BLaER1 (cell line): ENCODE data around the gene KCNG4.
A peak's percentile ranks its signal among the peaks of the same experiment; 100 is the strongest.

Experiments
- H3K27ac ChIP-seq: shearing (Covaris generic); formaldehyde crosslinking; 2 replicates; pipeline ENCODE4 v1.8.1; 2022
- H3K27me3 ChIP-seq: shearing (Covaris generic); formaldehyde crosslinking; 2 replicates; pipeline ENCODE4 v1.8.1; 2022
- H3K36me3 ChIP-seq: shearing (Covaris generic); formaldehyde crosslinking; 2 replicates; pipeline ENCODE4 v1.8.1; 2022
- H3K4me1 ChIP-seq: shearing (Covaris generic); formaldehyde crosslinking; 2 replicates; pipeline ENCODE4 v1.8.1; 2022
- H3K4me2 ChIP-seq: shearing (Covaris generic); formaldehyde crosslinking; 2 replicates; pipeline ENCODE4 v1.8.1; 2022
- H3K4me3 ChIP-seq: shearing (Covaris generic); formaldehyde crosslinking; 2 replicates; pipeline ENCODE4 v1.8.1; 2022
- H3K9ac ChIP-seq: shearing (Covaris generic); formaldehyde crosslinking; 2 replicates; pipeline ENCODE4 v1.8.1; 2022
- H3K9me3 ChIP-seq: shearing (Covaris generic); formaldehyde crosslinking; 2 replicates; pipeline ENCODE4 v1.8.1; 2022
- H4K20me1 ChIP-seq: shearing (Covaris generic); formaldehyde crosslinking; 2 replicates; pipeline ENCODE4 v1.8.1; 2022
- Cebpa-rat ChIP-seq: shearing (Covaris generic); IDR thresholded peaks from 2 replicates; pipeline ENCODE4 v1.8.1; 2022

KCNG4 gene

GRCh38 chr16:84180519-84181140, 59.2 kb downstream of the KCNG4 start:
- TF ChIP-seq Cebpa-rat: no peak
- Histone ChIP-seq H3K4me1 (peaks cover 13% of the 10 kb centered on the region), H3K27ac (no peak overlapping the region), H3K4me2 (no peak overlapping the region), H3K9me3 (no peaks in the 10 kb centered on the region), H3K27me3 (no peaks in the 10 kb centered on the region), H3K9ac (no peak overlapping the region), H3K36me3 (peaks cover 90% of the 10 kb centered on the region), H4K20me1 (peaks cover 55% of the 10 kb centered on the region), H3K4me3 (no peak overlapping the region)

- peaks cover 46% of the 10 kb centered on the region for H4K20me1 ChIP-seq
- peaks cover 81% of the 10 kb centered on the region for H3K36me3 ChIP-seq
- no peak overlapping the region for H3K4me3 ChIP-seq
- H3K9ac ChIP-seq: no peak overlapping the region
- H3K9me3 ChIP-seq: no peaks in the 10 kb centered on the region
- no peak for TF ChIP-seq Cebpa-rat
- H3K4me1 ChIP-seq: peaks cover 13% of the 10 kb centered on the region
- no peak overlapping the region for H3K4me2 ChIP-seq
- no peaks in the 10 kb centered on the region for H3K27me3 ChIP-seq
- H3K27ac ChIP-seq: no peak overlapping the region
Measured at GRCh38 chr16:84179612-84180320, 60.0 kb downstream of the KCNG4 start.

DNA sequence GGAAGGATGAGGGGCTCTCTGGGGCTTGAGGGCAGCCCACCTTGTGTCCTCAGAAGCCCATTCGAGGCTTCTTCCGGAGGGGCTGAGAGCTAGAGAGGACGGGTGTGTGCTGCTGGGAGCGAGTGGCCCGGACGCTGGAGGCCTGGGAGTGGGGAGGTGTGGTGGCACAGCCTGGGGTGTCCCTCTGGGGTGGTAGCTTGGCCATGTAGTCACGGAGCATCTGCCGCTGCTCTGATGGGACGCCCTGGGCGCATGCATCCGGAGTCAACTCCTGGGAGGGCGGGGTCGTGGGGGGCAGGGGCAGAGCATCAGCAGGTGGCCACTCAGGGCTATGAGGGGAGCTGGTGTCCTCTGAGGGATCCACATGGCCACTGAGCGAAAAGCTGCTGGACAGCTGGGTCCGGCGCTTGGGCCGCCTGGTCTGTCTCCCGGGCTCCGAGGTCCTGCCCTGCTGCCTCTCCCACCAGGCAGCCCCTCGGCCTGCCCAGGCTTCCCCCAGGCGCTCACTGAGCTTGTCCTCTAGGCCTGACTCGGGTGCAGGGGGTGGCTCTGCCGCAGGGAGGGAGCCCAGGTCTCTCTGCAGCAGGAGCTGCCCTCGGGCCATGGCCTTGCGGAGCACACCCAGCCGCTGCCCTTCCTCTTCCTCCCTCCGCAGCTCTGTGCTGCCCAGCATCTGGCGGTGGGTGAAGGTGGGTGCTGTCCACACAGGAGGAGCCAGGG, 60.8 kb downstream of the KCNG4 start:
- no peak for TF ChIP-seq Cebpa-rat
- Histone ChIP-seq H3K4me3 (no peak overlapping the region), H3K4me1 (peaks cover 13% of the 10 kb centered on the region), H4K20me1 (peaks cover 39% of the 10 kb centered on the region), H3K9ac (no peak overlapping the region), H3K27ac (no peak overlapping the region), H3K9me3 (no peaks in the 10 kb centered on the region), H3K4me2 (no peak overlapping the region), H3K27me3 (no peaks in the 10 kb centered on the region), H3K36me3 (peaks cover 74% of the 10 kb centered on the region)

DNA sequence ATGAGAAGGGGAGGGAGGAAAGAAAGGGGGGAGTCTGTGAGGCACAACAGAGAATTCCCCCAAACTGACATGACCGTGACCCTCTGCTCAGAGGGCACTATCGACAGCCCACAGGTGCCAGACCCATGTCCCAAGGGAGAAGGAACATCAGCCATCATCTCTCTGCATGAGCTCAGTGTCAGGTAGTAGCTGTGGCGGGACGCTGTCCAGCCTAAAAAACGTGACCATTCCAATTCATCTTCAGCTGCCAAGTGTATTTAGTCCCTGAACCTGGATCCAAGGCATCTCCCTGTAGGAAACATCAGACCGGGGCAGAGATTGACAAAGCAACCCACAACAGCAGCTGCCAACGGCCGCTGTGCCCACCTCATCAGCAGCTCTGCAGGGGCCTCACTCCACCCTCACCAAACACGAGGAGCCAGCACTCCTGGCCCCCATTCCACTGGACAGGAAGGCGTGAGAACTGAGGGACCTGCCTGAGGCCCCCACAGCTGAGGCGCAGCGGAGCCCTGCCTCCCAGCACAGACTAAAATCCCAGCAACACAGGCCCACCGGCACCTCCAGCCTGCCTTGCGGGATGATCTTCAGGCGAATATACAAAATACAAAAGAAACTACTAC, 61.6 kb downstream of the KCNG4 start:
- no peaks in the 10 kb centered on the region for H3K9me3 ChIP-seq
- H4K20me1 ChIP-seq: peaks cover 31% of the 10 kb centered on the region
- TF ChIP-seq Cebpa-rat: no peak
- H3K9ac ChIP-seq: no peak overlapping the region
- peaks cover 66% of the 10 kb centered on the region for H3K36me3 ChIP-seq
- H3K4me1 ChIP-seq: peaks cover 13% of the 10 kb centered on the region
- no peak overlapping the region for H3K4me3 ChIP-seq
- no peak overlapping the region for H3K27ac ChIP-seq
- H3K4me2 ChIP-seq: no peak overlapping the region
- H3K27me3 ChIP-seq: no peaks in the 10 kb centered on the region

GRCh38 chr16:84177741-84178073, 62.1 kb downstream of the KCNG4 start:
- Histone ChIP-seq H3K36me3 (peaks cover 61% of the 10 kb centered on the region), H3K4me1 (peaks cover 13% of the 10 kb centered on the region), H3K27me3 (no peaks in the 10 kb centered on the region), H3K9me3 (no peaks in the 10 kb centered on the region), H3K27ac (no peak overlapping the region), H3K9ac (no peak overlapping the region), H4K20me1 (peaks cover 25% of the 10 kb centered on the region), H3K4me2 (no peak overlapping the region), H3K4me3 (no peak overlapping the region)
- TF ChIP-seq Cebpa-rat: no peak

GRCh38 chr16:84176192-84177053, 63.4 kb downstream of the KCNG4 start:
- Histone ChIP-seq H4K20me1 (peaks cover 19% of the 10 kb centered on the region; the same call in 1 of the 2 replicates), H3K4me3 (no peak overlapping the region), H3K27ac (no peak overlapping the region), H3K36me3 (peaks cover 48% of the 10 kb centered on the region), H3K27me3 (no peaks in the 10 kb centered on the region), H3K9ac (no peak overlapping the region), H3K4me2 (no peak overlapping the region; the same call in 1 of the 2 replicates), H3K9me3 (no peaks in the 10 kb centered on the region), H3K4me1 (peaks cover 13% of the 10 kb centered on the region)
- TF ChIP-seq Cebpa-rat: no peak

DNA sequence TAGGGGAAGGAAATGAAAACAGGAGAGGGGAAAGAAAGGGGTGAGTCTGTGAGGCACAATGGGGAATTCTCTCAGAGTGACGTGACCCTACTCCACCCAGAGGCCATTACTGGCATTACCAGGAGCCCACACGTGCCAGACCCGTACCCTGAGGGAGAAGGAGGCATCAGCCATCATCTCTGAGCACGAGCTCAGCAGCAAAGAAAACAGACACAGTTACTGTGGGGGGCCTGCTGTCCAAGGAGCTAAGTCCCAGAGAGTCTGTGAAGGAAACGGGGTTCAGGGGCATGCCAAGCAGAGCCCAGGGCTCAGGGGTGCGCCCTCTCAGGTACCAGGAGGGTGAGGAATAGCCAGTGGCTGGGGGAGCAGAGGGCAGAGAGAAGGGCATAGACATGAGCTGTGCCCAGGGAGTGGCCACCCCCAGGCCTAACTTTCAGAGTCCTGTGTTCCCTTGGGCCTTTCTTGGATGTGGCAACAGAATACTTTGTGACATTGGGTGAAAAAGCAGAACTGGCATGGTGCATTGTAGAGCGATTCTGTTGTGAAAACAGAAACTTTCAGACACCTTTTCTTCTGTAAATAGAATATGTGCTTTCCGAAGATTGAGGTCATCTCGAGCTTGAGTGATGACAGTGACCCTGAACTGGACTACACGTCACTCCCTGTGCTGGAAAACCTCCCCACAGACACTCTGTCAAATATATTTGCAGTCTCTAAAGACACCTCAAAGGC, 64.3 kb downstream of the KCNG4 start:
- TF ChIP-seq Cebpa-rat: no peak
- Histone ChIP-seq H3K4me1 (peaks cover 13% of the 10 kb centered on the region), H3K9ac (no peak overlapping the region)

GRCh38 chr16:84174396-84174795, 65.4 kb downstream of the KCNG4 start:
- H4K20me1 ChIP-seq: peaks cover 13% of the 10 kb centered on the region; the same call in 1 of the 2 replicates
- H3K27ac ChIP-seq: no peak overlapping the region
- H3K9me3 ChIP-seq: no peaks in the 10 kb centered on the region
- no peak overlapping the region for H3K4me3 ChIP-seq
- no peak overlapping the region for H3K9ac ChIP-seq
- no peaks in the 10 kb centered on the region for H3K27me3 ChIP-seq
- H3K4me2 ChIP-seq: no peak overlapping the region
- peaks cover 28% of the 10 kb centered on the region for H3K36me3 ChIP-seq
- TF ChIP-seq Cebpa-rat: no peak
- peaks cover 13% of the 10 kb centered on the region for H3K4me1 ChIP-seq

More for the DNA sequence above, 64.3 kb downstream of the KCNG4 start:
- peaks cover 39% of the 10 kb centered on the region for H3K36me3 ChIP-seq
- no peaks in the 10 kb centered on the region for H3K9me3 ChIP-seq
- peak overlapping the region; percentile 40 for H3K27ac ChIP-seq
- H4K20me1 ChIP-seq: peaks cover 19% of the 10 kb centered on the region; the same call in 1 of the 2 replicates
- H3K4me3 ChIP-seq: no peak overlapping the region
- no peaks in the 10 kb centered on the region for H3K27me3 ChIP-seq
- peak overlapping the region; percentile 51 for H3K4me2 ChIP-seq
